Urothelium cell line (cell line): ENCODE measurements around the gene NDUFB6.
A peak's percentile ranks its signal among the peaks of the same experiment; 100 is the strongest.
"Not testable (repeated sequence)": the region's sequence is repeated elsewhere in the genome, so short reads cannot be mapped to it uniquely, and the experiment has no call there.

ENCODE experiments used
- DNase-seq: peaks from one replicate; pipeline ENCODE4 v3.0.0; 2011; ENCODE audit warnings: low spot score, mixed read lengths
- FAIRE-seq: peaks from 2 replicates; lab custom pipeline; 2011; peaks lifted over from hg19 to GRCh38; lab: Jason Lieb, UNC

NDUFB6 gene

GRCh38 chr9:32571969-32572899 lies 725 bp downstream of the NDUFB6 start:
- DNase-seq (peak; percentile 60), FAIRE-seq (no peak)

DNA sequence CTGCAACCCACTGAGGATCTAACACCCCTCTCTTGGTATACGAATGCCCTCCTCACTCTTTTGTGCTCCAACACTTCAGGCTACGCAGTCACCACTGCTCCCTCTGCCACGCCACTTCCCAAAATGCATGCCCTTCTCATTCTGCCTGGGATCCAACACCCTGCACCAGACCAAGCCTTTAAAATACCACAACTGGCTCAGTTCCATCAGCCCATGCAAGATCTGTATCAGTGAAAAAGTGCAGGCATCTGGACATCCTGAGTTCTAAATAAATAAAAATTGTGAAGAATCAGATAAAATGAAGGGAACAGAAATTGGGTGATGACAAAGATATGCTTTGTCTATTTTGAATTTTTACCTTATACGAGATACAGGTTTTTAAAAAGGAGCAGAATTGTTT lies 2.7 kb downstream of the NDUFB6 start:
- DNase-seq (no peak), FAIRE-seq (no peak)

DNA sequence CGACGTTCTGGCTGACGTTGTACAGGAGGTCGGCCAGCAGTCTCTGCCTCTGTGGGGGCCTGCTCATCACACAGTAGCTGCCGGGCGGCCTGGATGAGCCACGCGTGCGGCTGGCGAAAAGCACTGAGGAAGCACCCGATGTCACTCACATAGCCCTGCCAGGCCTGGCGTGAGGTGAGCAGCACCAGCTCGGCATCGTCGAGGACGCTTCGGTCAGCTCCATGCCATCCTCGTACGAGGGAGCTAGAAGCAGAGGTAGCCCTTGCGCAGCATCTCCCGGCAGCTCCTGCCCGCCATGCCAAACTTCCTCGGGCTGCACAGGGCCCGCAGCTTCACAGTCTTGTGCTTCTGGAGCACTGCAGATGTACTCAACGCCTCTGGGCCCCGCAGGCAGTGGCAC lies 6.2 kb downstream of the NDUFB6 start:
- DNase-seq = no peak
- no peak for FAIRE-seq

- FAIRE-seq = no peak
- no peak for DNase-seq
Measured at GRCh38 chr9:32565967-32566366, 7.0 kb downstream of the NDUFB6 start.

DNA sequence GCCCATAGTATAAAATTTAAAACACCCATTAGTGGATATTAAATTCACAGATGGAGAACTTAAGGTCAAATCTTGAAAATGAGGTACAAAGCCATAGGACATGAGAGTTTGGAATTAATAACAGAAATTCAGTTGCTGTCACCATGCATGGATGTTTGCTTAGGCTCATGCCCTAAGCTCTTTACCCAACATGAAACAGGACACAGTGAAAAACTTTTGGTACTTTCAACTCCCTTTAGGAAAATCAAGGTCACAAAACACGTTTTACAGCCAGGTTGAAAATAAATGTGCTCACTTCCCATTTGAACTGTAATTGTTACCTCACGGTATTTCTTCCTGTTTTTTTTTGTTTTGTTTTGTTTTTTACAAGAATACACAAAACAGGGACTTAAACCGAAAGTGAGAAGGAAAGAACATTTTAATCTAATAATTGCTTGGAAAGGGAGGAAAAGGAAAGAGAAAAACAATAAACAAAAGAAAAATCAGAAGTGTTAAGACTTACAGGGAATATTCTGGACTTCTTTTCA lies 14.5 kb downstream of the NDUFB6 start:
- no peak for DNase-seq
- FAIRE-seq = no peak

GRCh38 chr9:32554591-32554990 lies 18.4 kb downstream of the NDUFB6 start:
- DNase-seq (no peak), FAIRE-seq (no peak)

GRCh38 chr9:32554107-32554506 lies 18.9 kb downstream of the NDUFB6 start:
- no peak for FAIRE-seq
- no peak for DNase-seq

GRCh38 chr9:32552172-32552872 lies 20.6 kb downstream of the NDUFB6 start, which contains the start of the genes SMIM27 and TOPORS:
Gene SMIM27 (plus strand): TSS chr9:32552327. CDS start chr9:32552435, 108 bp downstream.
Gene TOPORS (minus strand): TSS chr9:32552586. CDS start chr9:32552436, 150 bp downstream.
- peak; percentile 93 for DNase-seq
- peak; percentile 9 for FAIRE-seq

DNA sequence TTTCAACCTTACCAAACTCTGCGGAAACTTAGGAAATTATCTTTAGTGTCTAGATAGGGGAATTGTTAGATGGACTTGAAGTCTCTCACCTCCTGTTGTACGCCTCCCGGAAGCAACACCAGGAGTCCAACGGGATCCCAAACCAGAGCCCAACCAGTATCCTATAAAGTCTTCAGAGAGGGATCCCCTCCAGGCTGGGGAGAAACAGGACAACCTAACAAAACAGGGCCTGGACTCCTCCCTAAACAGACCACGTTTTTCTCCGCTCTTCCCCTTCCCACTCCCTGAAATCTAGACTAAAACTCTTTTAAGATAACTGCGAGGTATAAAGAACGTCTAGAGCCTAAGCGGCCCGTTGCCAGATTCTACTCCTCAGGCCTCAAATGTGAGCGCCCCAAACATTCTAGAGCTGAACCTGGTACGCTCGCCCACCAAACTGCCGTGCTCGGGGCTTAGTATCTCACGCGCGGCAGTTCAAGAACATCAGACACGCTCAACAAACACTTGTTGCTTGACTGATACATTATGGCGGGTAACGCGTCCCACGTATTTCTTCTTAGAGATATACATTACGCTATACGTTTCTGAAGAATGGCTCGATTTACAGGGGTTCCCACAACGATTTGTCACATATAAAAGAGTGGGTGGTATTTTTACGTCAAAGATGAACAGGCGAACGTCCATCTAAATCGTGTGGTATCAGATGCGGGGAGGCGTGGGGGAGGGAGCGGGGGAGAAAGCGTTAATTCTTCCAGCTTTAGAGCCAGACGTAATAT lies 21.5 kb downstream of the NDUFB6 start:
- no peak for FAIRE-seq
- DNase-seq = peak; percentile 33

- FAIRE-seq (no peak), DNase-seq (peak; percentile 98)
Measured at GRCh38 chr9:32550562-32551275, 22.2 kb downstream of the NDUFB6 start.

DNA sequence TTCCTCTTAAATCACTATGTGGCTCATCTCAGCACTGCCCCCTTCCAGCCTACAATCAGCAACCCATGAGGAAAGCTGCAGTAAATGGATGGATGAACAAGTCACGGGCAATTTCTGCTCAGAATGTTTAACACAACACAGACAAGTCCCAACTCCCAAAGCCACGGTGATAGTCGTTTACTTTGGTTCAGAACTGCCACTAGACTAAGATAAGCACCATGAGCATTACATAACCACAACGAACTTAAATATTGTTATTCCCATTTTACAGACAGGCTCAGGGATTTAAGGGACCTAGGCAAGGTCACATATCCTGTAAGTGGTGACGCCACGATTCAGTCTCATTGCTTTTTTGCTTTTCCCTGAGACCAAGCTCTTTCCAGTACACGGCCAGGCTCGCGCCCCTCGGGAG lies 22.8 kb downstream of the NDUFB6 start:
- DNase-seq = peak; percentile 6
- no peak for FAIRE-seq

DNA sequence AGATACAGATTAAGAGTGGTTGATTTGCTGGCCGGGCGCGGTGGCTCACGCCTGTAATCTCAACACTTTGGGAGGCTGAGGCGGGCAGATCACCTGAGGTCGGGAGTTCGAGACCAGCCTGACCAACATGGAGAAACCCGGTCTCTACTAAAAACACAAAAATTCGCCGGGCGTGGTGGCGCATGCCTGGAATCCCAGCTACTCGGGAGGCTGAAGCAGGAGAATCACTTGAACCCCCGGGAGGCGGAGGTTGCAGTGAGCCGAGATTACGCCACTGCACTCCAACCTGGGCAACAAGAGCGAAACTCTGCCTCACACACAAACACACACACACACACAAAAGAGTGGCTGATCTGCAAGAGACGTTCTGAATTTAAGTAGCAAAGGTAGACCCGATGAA lies 24.7 kb downstream of the NDUFB6 start:
- not testable (repeated sequence) for FAIRE-seq, DNase-seq

DNA sequence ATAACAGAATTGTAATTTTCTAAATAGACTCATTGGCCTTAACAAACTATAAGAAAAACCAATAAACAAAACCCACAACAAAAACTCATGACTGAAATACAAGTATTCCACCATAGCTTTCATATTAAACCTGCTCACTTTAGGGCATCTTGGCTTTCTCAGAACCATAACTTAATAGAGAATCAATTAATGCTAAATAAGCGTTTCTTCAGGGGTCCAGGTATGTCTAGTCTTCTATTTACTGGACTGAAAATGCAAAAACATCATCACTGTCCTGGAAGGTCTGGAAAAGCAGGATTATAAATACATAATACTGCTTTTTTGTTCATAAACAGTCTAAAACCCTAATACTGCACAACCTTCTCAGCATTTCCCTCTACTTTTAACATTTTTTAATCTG lies 27.1 kb downstream of the NDUFB6 start:
- DNase-seq (no peak), FAIRE-seq (no peak)

DNA sequence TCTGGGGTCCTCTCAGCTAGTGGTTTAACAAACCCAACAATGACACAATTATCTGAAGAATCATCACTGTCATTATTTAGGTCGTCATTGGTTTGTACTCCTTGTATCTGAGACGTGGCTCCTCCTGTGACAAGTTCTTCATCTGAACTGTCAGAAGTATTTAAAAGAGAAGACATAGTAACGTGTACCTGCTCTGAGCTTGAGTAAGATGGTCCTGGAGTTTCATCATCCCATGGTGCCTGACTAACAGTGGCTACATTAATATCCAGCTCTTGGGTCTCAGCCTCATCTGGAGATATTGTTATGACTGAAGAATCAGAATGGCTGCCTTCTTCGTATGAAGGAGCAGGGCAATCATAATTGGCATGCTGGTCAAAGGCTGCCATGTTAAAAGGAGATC lies 29.9 kb downstream of the NDUFB6 start:
- DNase-seq (no peak), FAIRE-seq (no peak)

GRCh38 chr9:32533816-32534215 lies 39.1 kb downstream of the NDUFB6 start:
- no peak for FAIRE-seq
- DNase-seq = no peak

GRCh38 chr9:32533336-32533735 lies 39.6 kb downstream of the NDUFB6 start:
- DNase-seq = no peak
- no peak for FAIRE-seq

GRCh38 chr9:32526707-32527048 lies 46.3 kb downstream of the NDUFB6 start:
- DNase-seq (no peak), FAIRE-seq (no peak)

GRCh38 chr9:32526041-32526706 lies 46.8 kb downstream of the NDUFB6 start, which contains the start of gene RIGI:
Gene RIGI (minus strand): TSS chr9:32526196. CDS start chr9:32526166, 30 bp downstream.
- FAIRE-seq = peak; percentile 37
- peak; percentile 85 for DNase-seq

DNA sequence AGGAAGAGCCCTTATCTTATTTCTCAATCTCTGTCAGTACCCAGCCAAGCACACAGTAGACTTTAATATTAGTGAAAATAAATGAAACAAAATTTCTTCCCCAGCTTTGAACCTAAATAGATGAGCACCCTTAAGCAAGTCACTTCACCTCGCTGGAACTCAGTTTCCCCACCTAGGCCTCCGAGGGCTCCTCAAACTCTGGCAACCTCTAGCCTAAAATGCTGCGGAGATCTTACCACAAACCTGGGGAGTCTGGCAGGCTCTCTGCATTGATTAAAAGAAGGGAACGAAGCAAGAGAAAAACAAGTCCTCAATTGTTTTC lies 47.3 kb downstream of the NDUFB6 start:
- FAIRE-seq = no peak

More for the DNA sequence above, 47.3 kb downstream of the NDUFB6 start:
- no peak for DNase-seq
